ENCODE data around the gene C7orf25. TPM values are rescaled to one million over a fixed set of nuclear protein-coding genes. Genes with fewer than 3 reads are reported as not detected.

Gene C7orf25
- total and polyA plus RNA-seq, 2 of the 13 experiments (the other 11 are each of a cell fraction or from before 2014, with no cell fraction given) = 0.37 to 1.3 TPM

- in situ Hi-C loops (cut with HindIII; ENCODE audit: extremely low pct_ligation_motif_present, low pct_unique_long_range_greater_than_20kb) (no loop called here), intact Hi-C loops (cut with micrococcal nuclease; ENCODE audit: unreplicated experiment) (no loop called here)
- 100% methylated on average over 1 of the region's 1 CpG for WGBS (ENCODE audit: low lambda C conversion rate)
- BruUV-seq (replicated peaks) = no TSS peak
- H4K20me1 ChIP-seq (ENCODE audit: insufficient read depth, low read length) = no peaks in the 10 kb centered on the region
- H3K9me3 ChIP-seq (ENCODE audit: low read length) = no peaks in the 10 kb centered on the region
- no peak overlapping the region for H3K4me2 ChIP-seq (ENCODE audit: low read depth, low read length)
- no peak for TF ChIP-seq XBP1 (CRISPR knock-in tag; IDR thresholded peaks at IDR 0.05)
- TF ChIP-seq SRSF1 (optimal IDR thresholded peaks at IDR 0.05; ENCODE audit: low read depth, low read length) = no peak
- TF ChIP-seq ZSCAN9 (CRISPR knock-in tag; IDR thresholded peaks at IDR 0.05; ENCODE audit: borderline replicate concordance) = no peak
- TF ChIP-seq THRA (CRISPR knock-in tag; IDR thresholded peaks at IDR 0.05; ENCODE audit: borderline replicate concordance) = no peak
- no peak for TF ChIP-seq SP5 (CRISPR knock-in tag; IDR thresholded peaks at IDR 0.05; ENCODE audit: borderline replicate concordance, low read depth)
- no peak for TF ChIP-seq SMAD9 (CRISPR knock-in tag; IDR thresholded peaks at IDR 0.05)
- no peak for TF ChIP-seq ZNF790 (CRISPR knock-in tag; IDR thresholded peaks at IDR 0.05; ENCODE audit: borderline replicate concordance)
- no peak for TF ChIP-seq EEA1 (CRISPR knock-in tag; IDR thresholded peaks at IDR 0.05; ENCODE audit: borderline replicate concordance)
- no peak for TF ChIP-seq DMAP1 (CRISPR knock-in tag; IDR thresholded peaks at IDR 0.05)
- no peak for TF ChIP-seq PTBP1 (IDR thresholded peaks at IDR 0.05; ENCODE audit: low read depth, low read length, poor library complexity, severe bottlenecking)
- no peak for TF ChIP-seq ZNF704 (CRISPR knock-in tag; IDR thresholded peaks at IDR 0.05; ENCODE audit: borderline replicate concordance)
- no peak for TF ChIP-seq ZNF337 (CRISPR knock-in tag; IDR thresholded peaks at IDR 0.05; ENCODE audit: borderline replicate concordance, low read depth)
- TF ChIP-seq KIAA2018 (CRISPR knock-in tag; IDR thresholded peaks at IDR 0.05; ENCODE audit: borderline replicate concordance) = no peak
- TF ChIP-seq ZNF121 (CRISPR knock-in tag; IDR thresholded peaks at IDR 0.05) = no peak
- no peak for TF ChIP-seq ZNF576 (CRISPR knock-in tag; IDR thresholded peaks at IDR 0.05)
- no peak overlapping the region for H2AFZ ChIP-seq (ENCODE audit: low read length)
- peaks cover 51% of the 10 kb centered on the region for H3K4me1 ChIP-seq (ENCODE audit: insufficient read depth, low read length)
- ATAC-seq (no peak), FAIRE-seq (no peak), DNase-seq (ENCODE audit: low spot score) (no peak)
- H3K79me2 ChIP-seq (ENCODE audit: insufficient read depth, low read length) = no peaks in the 10 kb centered on the region
- no peak overlapping the region for H3K9ac ChIP-seq (ENCODE audit: insufficient read depth, low read depth, low read length)
- H3K4me3 ChIP-seq (replicated peaks in 1 of 3; ENCODE audit: insufficient read depth in 1 of 3, low read depth in 2 of 3, low read length in 3 of 3) = no peak overlapping the region
- no peaks in the 10 kb centered on the region for H3K36me3 ChIP-seq (replicated peaks in 1 of 2; ENCODE audit: control insufficient read depth in 1 of 2, insufficient read depth in 2 of 2, low read length in 2 of 2)
- peaks cover 1 to 3% of the 10 kb centered on the region in 2 experiments; a peak in 3 of 5 replicates for H3K27me3 ChIP-seq (ENCODE audit: control insufficient read depth in 1 of 2, insufficient read depth in 2 of 2, low read length in 2 of 2)
- ChIA-PET POLR2A (no interaction called here), CTCF (ENCODE audit: low intra/inter-chr PET ratio, low total read pairs) (no interaction called here)
- H3K27ac ChIP-seq (ENCODE audit: extremely low read length, insufficient read depth, low read length) = no peak overlapping the region
These were observed 5.7 kb downstream of the C7orf25 start for GRCh38 chr7:42906181-42906580.
